SU-DHL-6 (cell line): ENCODE results near the gene SRP14.

Source experiments
- H2AFZ ChIP-seq: fragments of 200-600 bp; sonication (generic); 2 replicates; pipeline ENCODE4 v1.6.1; 2014; ENCODE audit warnings: low read depth, mild to moderate bottlenecking, moderate library complexity, mixed read lengths, antibody characterized with exemption, low read length; ENCODE audit not compliant: severe bottlenecking
- H3F3A ChIP-seq: fragments of 200-600 bp; shearing (Covaris generic); 2 replicates; pipeline ENCODE4 v1.6.0; 2016; ENCODE audit warnings: antibody characterized with exemption, mild to moderate bottlenecking; ENCODE audit not compliant: insufficient read depth
- H3K27ac ChIP-seq: fragments of 200-600 bp; sonication (generic); 2 replicates; pipeline ENCODE4 v1.5.1; 2016; ENCODE audit warnings: low read depth, mild to moderate bottlenecking, low read length, moderate library complexity, mixed read lengths
- H3K27me3 ChIP-seq: fragments of 200-600 bp; sonication (generic), shearing (Covaris generic); 2 replicates; pipeline ENCODE4 v1.6.0; 2014; ENCODE audit warnings: mild to moderate bottlenecking, low read length
- H3K36me3 ChIP-seq: fragments of 200-600 bp; sonication (generic); 2 replicates; pipeline ENCODE4 v1.6.1; 2014; ENCODE audit warnings: mild to moderate bottlenecking, low read length, mixed read lengths
- H3K4me2 ChIP-seq: fragments of 300-600, 200-600 bp; shearing (Covaris generic), sonication (generic); 2 replicates; pipeline ENCODE4 v1.6.0; 2014; ENCODE audit warnings: low read length, low read depth, mild to moderate bottlenecking; ENCODE audit not compliant: poor library complexity, severe bottlenecking
- H3K4me3 ChIP-seq: fragments of 200-600 bp; sonication (generic); 2 replicates; pipeline ENCODE4 v1.5.1; 2014; ENCODE audit warnings: antibody characterized with exemption, low read length, mild to moderate bottlenecking, mixed read lengths; ENCODE audit not compliant: insufficient read depth, poor library complexity, severe bottlenecking
- H3K79me2 ChIP-seq: fragments of 200-600 bp; sonication (generic); 2 replicates; pipeline ENCODE4 v1.6.1; 2014; ENCODE audit warnings: mild to moderate bottlenecking, low read length, moderate library complexity; ENCODE audit not compliant: insufficient read depth
- H3K9ac ChIP-seq: fragments of 200-600 bp; sonication (generic); 2 replicates; pipeline ENCODE4 v1.7.0; 2014; ENCODE audit warnings: mild to moderate bottlenecking, low read length
- H3K9me2 ChIP-seq: fragments of 200-600 bp; sonication (generic); replicated peaks from 2 replicates; pipeline ENCODE4 v1.6.1; 2014; ENCODE audit warnings: low read length; ENCODE audit not compliant: insufficient read depth
- H3K9me3 ChIP-seq: fragments of 200-600 bp; sonication (generic); 2 replicates; pipeline ENCODE4 v1.6.1; 2014; ENCODE audit warnings: low read length, mixed read lengths; ENCODE audit not compliant: insufficient read depth
- H4K20me1 ChIP-seq: fragments of 200-600 bp; sonication (generic); 2 replicates; pipeline ENCODE4 v1.6.1; 2014; ENCODE audit warnings: low read depth, mild to moderate bottlenecking, antibody characterized with exemption, low read length, moderate library complexity, mixed read lengths
- EZH2phosphoT487 ChIP-seq: fragments of 200-600 bp; sonication (generic), shearing (Covaris generic); conservative IDR thresholded peaks from 2 replicates; pipeline ENCODE4 v1.6.1; 2018; ENCODE audit warnings: mild to moderate bottlenecking, antibody characterized with exemption, low read length, moderate library complexity, mixed read lengths
- TF ChIP-seq, protein P1 (sequence below): fragments of 200-600 bp; sonication (generic); IDR thresholded peaks from one replicate; pipeline ENCODE4 v1.5.1; 2017; ENCODE audit warnings: antibody characterized with exemption, mild to moderate bottlenecking, low read length, moderate library complexity; ENCODE audit not compliant: insufficient read depth, poor library complexity, severe bottlenecking

Gene SRP14

GRCh38 chr15:40034186-40034946, 4.6 kb downstream of the SRP14 start:
- H3K36me3 ChIP-seq: peaks cover 44% of the 10 kb centered on the region

DNA sequence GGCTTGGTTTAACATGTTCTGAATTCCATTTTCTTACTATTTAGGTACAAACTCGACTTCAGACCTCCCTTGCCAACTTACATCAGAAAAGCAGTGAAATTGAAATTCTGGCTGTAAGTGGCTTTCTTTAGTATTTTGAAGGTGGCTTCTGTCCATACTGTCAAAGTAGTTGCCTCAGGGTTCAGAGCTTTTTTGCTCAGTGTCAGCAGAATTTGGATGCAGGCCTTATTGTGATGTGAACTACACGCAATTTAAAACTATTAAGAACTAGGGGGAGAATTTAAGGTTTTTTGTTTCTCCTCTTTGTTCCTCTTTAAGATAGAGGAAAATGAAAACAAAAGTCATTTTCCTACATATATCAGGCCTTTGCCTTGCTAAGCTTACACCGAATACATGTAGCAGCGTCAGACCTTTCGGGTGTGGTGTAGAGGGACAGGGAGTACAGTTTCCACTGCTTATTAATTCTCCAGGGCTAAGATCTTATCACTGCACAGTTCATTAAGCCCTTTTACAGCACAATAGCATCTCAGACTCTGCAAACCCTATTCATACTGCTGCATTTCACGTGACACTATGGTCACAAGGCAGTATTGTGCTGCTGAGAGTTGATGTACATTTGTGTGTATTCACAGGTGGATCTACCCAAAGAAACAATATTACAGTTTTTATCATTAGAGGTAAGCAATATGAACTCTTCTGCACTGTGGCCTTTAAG, 6.7 kb downstream of the SRP14 start:
- Histone ChIP-seq H3K27me3 (no peaks in the 10 kb centered on the region), H3K4me3 (no peak overlapping the region), H3K9ac (no peak overlapping the region), H3K36me3 (peaks cover 45% of the 10 kb centered on the region), H2AFZ (no peak overlapping the region), H4K20me1 (no peaks in the 10 kb centered on the region), H3F3A (peaks cover 33% of the 10 kb centered on the region), H3K27ac (no peak overlapping the region), H3K4me2 (no peak overlapping the region), H3K9me2 (no peaks in the 10 kb centered on the region), H3K9me3 (no peaks in the 10 kb centered on the region), H3K79me2 (peaks cover 6% of the 10 kb centered on the region; the same call in 1 of the 2 replicates)
- TF ChIP-seq, protein P1, sequence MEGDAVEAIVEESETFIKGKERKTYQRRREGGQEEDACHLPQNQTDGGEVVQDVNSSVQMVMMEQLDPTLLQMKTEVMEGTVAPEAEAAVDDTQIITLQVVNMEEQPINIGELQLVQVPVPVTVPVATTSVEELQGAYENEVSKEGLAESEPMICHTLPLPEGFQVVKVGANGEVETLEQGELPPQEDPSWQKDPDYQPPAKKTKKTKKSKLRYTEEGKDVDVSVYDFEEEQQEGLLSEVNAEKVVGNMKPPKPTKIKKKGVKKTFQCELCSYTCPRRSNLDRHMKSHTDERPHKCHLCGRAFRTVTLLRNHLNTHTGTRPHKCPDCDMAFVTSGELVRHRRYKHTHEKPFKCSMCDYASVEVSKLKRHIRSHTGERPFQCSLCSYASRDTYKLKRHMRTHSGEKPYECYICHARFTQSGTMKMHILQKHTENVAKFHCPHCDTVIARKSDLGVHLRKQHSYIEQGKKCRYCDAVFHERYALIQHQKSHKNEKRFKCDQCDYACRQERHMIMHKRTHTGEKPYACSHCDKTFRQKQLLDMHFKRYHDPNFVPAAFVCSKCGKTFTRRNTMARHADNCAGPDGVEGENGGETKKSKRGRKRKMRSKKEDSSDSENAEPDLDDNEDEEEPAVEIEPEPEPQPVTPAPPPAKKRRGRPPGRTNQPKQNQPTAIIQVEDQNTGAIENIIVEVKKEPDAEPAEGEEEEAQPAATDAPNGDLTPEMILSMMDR: no peak
- no peak for TF ChIP-seq EZH2phosphoT487

More at GRCh38 chr15:40034186-40034946, 4.6 kb downstream of the SRP14 start:
- no peaks in the 10 kb centered on the region for H3K27me3 ChIP-seq
- TF ChIP-seq, protein P1: no peak
- H3K9me2 ChIP-seq: no peaks in the 10 kb centered on the region
- H3K4me3 ChIP-seq: no peak overlapping the region
- H4K20me1 ChIP-seq: no peaks in the 10 kb centered on the region
- H3K9me3 ChIP-seq: no peaks in the 10 kb centered on the region
- H3F3A ChIP-seq: peaks cover 27% of the 10 kb centered on the region
- H3K79me2 ChIP-seq: peaks cover 22% of the 10 kb centered on the region
- H3K4me2 ChIP-seq: no peak overlapping the region
- no peak overlapping the region for H3K27ac ChIP-seq
- H2AFZ ChIP-seq: no peak overlapping the region
- H3K9ac ChIP-seq: no peak overlapping the region

GRCh38 chr15:40031300-40031699, 7.7 kb downstream of the SRP14 start:
- H3K27ac ChIP-seq: no peak overlapping the region
- H3K4me2 ChIP-seq: no peak overlapping the region
- no peak overlapping the region for H3K4me3 ChIP-seq
- TF ChIP-seq, protein P1: no peak
- TF ChIP-seq EZH2phosphoT487: no peak
- no peaks in the 10 kb centered on the region; the same call in 1 of the 2 replicates for H3K79me2 ChIP-seq
- no peaks in the 10 kb centered on the region for H3K27me3 ChIP-seq
- H3F3A ChIP-seq: peaks cover 37% of the 10 kb centered on the region
- peaks cover 47% of the 10 kb centered on the region for H3K36me3 ChIP-seq
- H2AFZ ChIP-seq: no peak overlapping the region
- H4K20me1 ChIP-seq: no peaks in the 10 kb centered on the region
- no peaks in the 10 kb centered on the region for H3K9me2 ChIP-seq
- H3K9me3 ChIP-seq: no peaks in the 10 kb centered on the region
- H3K9ac ChIP-seq: no peak overlapping the region
